DMS114 treated with DMSO at 0.1 percent for 48 hours (cell line): ENCODE data around the gene ARF5.
"Not testable (repeated sequence)": the region's sequence is repeated elsewhere in the genome, so short reads cannot be mapped to it uniquely, and the experiment has no call there.

Source experiments
- DNase-seq: peaks from one replicate; lab custom pipeline; 2025; ENCODE audit not compliant: unreplicated experiment; lab: John Stamatoyannopoulos, UW

The ARF5 gene

GRCh38 chr7:127588019-127588696 is at the start of gene ARF5:
TSS of gene ARF5 (plus strand) at chr7:127588411. CDS start at chr7:127588499, 88 bp downstream.
- DNase-seq, result peak; percentile 40

- no peak for DNase-seq
Observed at GRCh38 chr7:127539116-127539515, 49.1 kb upstream of the ARF5 start.

- not testable (repeated sequence) for DNase-seq
Observed at GRCh38 chr7:127540461-127540860, 47.8 kb upstream of the ARF5 start.

- no peak for DNase-seq
Observed at GRCh38 chr7:127541548-127541947, 46.7 kb upstream of the ARF5 start.

GRCh38 chr7:127546313-127546712 is 41.9 kb upstream of the ARF5 start:
- DNase-seq, result no peak

- DNase-seq, result no peak
Observed at GRCh38 chr7:127550247-127550646, 38.0 kb upstream of the ARF5 start.

GRCh38 chr7:127551941-127552340 is 36.3 kb upstream of the ARF5 start:
- DNase-seq, result no peak

GRCh38 chr7:127556404-127556803 is 31.8 kb upstream of the ARF5 start:
- DNase-seq, result no peak

- no peak for DNase-seq
Observed at GRCh38 chr7:127557803-127558202, 30.4 kb upstream of the ARF5 start.

GRCh38 chr7:127566242-127566641 is 22.0 kb upstream of the ARF5 start:
- DNase-seq, result no peak

GRCh38 chr7:127568034-127568433 is 20.2 kb upstream of the ARF5 start:
- not testable (repeated sequence) for DNase-seq

- DNase-seq, result no peak
Observed at GRCh38 chr7:127571741-127572505, 16.3 kb upstream of the ARF5 start.

- no peak for DNase-seq
Observed at GRCh38 chr7:127578036-127578684, 10.1 kb upstream of the ARF5 start.

GRCh38 chr7:127578711-127579275 is 9.4 kb upstream of the ARF5 start:
- DNase-seq, result no peak

GRCh38 chr7:127580612-127581011 is 7.6 kb upstream of the ARF5 start:
- DNase-seq, result no peak

- no peak for DNase-seq
Observed at GRCh38 chr7:127581716-127582115, 6.5 kb upstream of the ARF5 start.

- DNase-seq, result no peak
Observed at GRCh38 chr7:127582361-127582760, 5.8 kb upstream of the ARF5 start.

- DNase-seq, result no peak
Observed at GRCh38 chr7:127584648-127585043, 3.6 kb upstream of the ARF5 start.

GRCh38 chr7:127585044-127585953 is 2.9 kb upstream of the ARF5 start, which contains the start of gene GCC1:
TSS of gene GCC1 (minus strand) at chr7:127585596. CDS start at chr7:127585182, 414 bp downstream.
- DNase-seq, result peak; percentile 66

- DNase-seq, result no peak
Observed at GRCh38 chr7:127586346-127586745, 1.9 kb upstream of the ARF5 start.

- peak; percentile 4 for DNase-seq
Observed at GRCh38 chr7:127587663-127588018, 570 bp upstream of the ARF5 start.
